HG03025 (cell line): ENCODE measurements around the gene NNT.
A peak's percentile ranks its signal among the peaks of the same experiment; 100 is the strongest.
"Not testable (repeated sequence)": the region's sequence is repeated elsewhere in the genome, so short reads cannot be mapped to it uniquely, and the experiment has no call there.

Experiments used
- ATAC-seq: cut with Tn5 transposase; IDR thresholded peaks from one replicate; pipeline ENCODE4 v1.9.1; 2021; ENCODE audit warnings: mild to moderate bottlenecking, moderate library complexity; ENCODE audit not compliant: unreplicated experiment, low FRiP score

Gene NNT

DNA sequence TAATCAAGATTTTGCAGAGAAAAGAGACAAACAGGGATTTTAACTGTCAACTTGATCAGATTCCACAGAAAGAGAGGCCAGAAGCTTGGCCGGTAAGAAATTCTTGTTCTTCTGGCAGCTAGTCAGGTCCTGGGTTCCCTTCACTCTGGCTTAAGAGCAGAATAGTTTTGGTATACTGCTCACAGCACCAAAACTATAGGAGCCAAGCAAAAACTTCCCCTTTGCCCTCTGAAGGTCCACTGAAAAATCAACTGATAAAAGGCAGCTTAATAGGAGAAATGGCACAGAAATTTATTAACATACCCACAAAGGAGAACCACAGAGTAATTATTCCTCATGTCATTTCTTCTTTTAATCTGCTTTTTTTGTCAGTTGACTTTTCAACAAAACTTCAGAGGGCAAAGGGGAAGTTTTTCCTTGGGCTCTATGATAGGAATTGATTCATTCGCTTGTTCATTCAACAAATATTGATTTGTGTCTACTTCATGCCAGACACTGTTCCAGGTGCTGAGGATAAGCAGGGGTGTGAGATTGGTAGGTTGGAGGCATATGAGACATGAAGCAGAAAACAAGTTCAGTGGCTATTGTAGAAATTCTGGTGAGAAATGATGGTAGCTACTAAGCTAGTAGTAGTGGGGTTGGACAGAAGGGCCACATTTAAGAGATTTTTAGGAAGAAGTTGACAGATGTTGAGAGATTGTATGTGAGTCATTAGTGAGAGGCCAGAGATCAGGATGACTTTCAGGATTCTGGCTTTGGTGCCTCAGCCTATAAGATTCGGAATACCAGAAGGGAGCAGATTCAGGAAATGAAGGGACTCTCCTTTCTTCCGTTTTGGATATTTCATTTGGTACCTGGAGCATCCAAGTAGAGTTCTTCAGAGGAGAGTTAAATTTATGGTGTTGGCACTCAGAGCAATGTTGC lies 20.6 kb upstream of the NNT start:
- ATAC-seq, result no peak

- no peak for ATAC-seq
Measured at GRCh38 chr5:43583724-43584123, 19.3 kb upstream of the NNT start.

- ATAC-seq, result no peak
Measured at GRCh38 chr5:43584166-43584699, 18.7 kb upstream of the NNT start.

DNA sequence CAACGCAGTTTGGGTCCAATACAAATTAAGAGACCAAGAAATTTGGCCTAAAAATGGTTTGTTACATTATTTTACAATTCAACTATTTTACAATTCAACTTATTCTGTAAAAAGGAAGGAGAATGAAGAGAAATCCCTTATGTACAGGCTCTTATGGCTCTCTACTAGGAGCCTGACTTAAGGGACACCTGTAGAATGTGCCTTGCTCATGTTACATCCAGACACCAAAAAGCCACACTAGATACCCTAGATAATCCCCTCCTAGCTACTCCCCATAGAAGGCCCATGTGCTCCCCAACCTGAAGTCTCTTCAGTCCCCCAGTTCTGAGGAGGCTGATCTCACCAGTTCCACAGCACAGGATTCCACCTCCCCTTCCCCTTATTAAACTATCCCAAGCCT lies 14.1 kb upstream of the NNT start:
- ATAC-seq, result no peak

- ATAC-seq, result no peak
Measured at GRCh38 chr5:43589310-43589709, 13.7 kb upstream of the NNT start.

DNA sequence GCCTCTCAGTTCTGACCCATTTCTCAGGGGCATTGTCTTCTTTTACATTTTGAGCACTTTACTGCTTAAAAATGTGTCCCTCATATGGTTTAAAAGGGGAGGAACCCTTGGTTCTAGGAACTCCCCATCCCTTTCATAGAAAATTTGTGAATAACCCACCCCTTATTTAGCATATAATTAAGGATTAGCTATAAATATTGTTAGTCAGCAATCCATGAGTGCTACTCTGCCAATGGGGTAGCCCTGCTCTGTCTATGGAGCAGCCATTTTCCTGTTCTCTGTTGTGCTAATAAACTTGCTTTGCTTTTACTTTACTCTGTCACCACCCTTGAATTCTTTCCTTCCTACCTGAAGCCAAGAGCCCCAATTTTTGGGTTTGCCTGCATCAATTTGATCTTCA lies 12.3 kb upstream of the NNT start:
- ATAC-seq, result no peak

DNA sequence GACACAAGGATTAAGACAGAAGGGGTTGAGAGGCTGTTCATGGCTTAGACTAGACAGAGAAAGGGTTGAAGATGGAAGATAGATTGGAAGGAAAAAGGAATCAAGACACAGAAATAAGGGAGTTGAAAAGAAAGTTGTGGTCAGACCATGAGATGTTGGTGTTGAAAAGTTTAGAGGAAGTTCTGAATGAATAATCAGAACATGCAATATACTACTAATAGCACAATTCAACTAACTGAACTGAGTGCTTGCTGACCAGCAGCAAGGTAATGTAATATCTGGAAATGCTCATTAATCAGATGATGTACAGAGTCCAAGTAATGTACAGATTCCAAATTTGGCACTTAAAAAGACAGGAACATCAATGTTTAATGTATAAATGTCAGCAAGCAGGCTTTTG lies 10.6 kb upstream of the NNT start:
- ATAC-seq, result no peak

- ATAC-seq, result not testable (repeated sequence)
Measured at GRCh38 chr5:43598927-43599326, 4.1 kb upstream of the NNT start.

GRCh38 chr5:43601454-43602260 lies 1.3 kb upstream of the NNT start:
- no peak for ATAC-seq

GRCh38 chr5:43603344-43604217 lies 601 bp downstream of the NNT start:
- peak; percentile 36 for ATAC-seq

GRCh38 chr5:43604699-43605098 lies 1.7 kb downstream of the NNT start:
- ATAC-seq, result no peak

DNA sequence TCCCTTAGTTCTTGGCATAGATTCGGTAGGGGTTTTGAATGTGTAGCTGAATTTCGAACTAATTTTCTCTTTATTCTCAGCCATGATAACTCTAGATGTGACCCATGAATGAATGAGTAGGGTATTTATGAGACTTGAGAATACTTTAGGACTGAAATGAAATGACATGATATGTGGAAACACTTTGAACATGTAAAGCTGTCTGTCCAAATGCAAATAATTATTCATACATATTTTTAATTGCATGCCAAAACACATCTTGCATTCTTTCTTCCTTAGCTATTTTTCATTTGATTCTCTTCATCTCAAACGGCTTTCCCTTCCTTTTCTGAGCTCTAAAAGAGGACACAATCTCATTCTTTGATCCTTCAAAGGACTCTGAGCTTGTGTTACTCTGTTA lies 3.4 kb downstream of the NNT start:
- ATAC-seq, result no peak

DNA sequence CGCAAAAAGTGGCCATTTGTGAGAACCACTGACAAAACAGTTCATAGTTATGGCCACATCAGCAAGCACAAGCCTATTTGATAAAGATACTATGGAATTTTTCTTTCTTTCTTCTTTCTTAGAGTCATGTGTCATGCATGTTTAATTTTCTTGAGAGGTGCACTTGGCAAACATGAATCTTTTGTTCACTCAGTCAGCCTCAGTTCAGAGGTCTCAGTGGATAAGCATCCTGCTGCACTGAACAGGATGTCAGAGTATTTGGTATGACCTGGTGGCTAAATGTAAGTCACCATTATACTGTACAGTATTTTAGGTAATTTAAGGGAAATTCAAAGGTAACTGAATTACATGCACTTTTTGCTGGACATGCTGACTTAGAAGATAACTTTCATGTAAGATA lies 5.4 kb downstream of the NNT start:
- no peak for ATAC-seq

DNA sequence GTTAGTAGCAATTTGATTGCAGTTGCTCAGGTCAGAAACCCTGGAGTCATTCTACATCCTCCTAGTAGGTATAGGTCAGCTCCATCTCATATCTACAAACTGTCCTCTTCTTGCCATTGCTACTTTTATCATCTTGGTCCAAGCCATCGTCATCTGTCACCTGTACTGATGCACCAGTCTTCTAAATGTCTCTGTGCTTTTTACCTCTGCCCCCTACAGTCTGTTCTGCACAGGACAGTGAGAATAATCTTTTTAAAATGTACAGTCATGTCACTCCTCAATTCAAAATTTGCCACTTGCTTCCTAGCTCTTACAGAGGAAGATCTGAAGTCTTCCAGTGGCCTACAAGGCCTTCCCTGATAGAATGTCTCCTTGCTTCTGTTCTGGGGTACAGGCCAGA lies 6.8 kb downstream of the NNT start:
- ATAC-seq, result peak; percentile 78

- ATAC-seq, result no peak
Measured at GRCh38 chr5:43613370-43613769, 10.4 kb downstream of the NNT start.

- ATAC-seq, result no peak
Measured at GRCh38 chr5:43615445-43616184, 12.6 kb downstream of the NNT start.

- no peak for ATAC-seq
Measured at GRCh38 chr5:43616535-43616934, 13.6 kb downstream of the NNT start.

DNA sequence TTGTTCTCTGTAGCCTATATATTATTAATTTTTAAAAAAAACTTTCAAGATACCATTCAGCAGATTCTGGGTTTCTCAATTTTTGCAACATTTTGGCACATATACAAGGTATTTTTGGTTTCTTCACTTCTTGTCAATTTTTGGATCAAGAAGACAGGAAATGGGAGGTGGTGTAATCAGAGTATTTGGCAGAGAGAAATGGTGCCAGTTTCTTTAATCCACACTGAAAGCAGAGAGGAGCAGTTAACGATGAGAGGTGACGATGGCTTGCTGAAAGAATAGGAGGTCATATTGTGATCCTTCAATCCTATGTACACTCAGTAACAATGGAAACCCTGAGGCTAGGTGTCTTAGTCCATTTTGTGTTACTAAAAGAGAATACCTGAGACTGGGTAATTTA lies 16.4 kb downstream of the NNT start:
- no peak for ATAC-seq

DNA sequence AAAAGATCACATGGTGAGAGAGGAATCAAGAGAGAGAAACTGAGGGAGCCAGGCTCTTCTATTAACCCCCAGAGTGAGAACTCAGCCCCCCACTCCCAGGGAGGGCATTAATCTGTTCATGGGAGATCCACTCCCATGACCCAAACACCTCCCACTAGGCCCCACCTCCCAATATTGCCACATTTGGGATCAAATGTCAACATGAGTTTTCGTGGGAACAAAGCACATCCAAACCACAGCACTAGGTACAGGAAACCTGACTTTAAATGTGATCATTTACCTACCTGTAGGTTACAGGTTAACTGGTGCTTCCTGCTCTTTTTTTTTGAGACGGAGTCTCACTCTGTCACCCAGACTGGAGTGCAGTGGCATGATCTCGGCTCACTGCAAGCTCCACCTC lies 16.9 kb downstream of the NNT start:
- no peak for ATAC-seq
